ENCODE measurements around the gene MYH1. TPM values are rescaled to one million over a fixed set of nuclear protein-coding genes. Genes with fewer than 3 reads are reported as not detected.

MYH1 gene
- total RNA-seq, 4 donors from 2014 or later = 0.96 TPM; not detected in 3

DNA sequence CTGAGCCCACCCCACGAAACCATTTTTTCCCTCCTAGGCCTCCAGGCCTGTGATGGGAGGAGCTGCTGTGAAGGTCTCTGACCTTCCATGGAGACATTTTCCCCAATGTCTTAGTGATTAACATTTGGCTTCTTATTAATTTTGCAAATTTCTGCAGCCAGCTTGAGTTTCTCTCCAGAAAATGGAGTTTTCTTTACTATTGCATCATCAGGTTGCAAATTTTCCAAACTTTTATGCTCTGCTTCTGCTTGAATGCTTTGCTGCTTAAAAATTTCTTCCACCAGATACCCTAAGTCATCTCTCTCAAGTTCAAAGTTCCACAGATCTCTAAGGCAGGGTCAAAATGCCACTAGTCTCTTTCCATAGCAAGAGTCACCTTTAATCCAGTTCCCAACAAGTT is 36.1 kb downstream of the MYH1 start:
- TF ChIP-seq, protein P1, sequence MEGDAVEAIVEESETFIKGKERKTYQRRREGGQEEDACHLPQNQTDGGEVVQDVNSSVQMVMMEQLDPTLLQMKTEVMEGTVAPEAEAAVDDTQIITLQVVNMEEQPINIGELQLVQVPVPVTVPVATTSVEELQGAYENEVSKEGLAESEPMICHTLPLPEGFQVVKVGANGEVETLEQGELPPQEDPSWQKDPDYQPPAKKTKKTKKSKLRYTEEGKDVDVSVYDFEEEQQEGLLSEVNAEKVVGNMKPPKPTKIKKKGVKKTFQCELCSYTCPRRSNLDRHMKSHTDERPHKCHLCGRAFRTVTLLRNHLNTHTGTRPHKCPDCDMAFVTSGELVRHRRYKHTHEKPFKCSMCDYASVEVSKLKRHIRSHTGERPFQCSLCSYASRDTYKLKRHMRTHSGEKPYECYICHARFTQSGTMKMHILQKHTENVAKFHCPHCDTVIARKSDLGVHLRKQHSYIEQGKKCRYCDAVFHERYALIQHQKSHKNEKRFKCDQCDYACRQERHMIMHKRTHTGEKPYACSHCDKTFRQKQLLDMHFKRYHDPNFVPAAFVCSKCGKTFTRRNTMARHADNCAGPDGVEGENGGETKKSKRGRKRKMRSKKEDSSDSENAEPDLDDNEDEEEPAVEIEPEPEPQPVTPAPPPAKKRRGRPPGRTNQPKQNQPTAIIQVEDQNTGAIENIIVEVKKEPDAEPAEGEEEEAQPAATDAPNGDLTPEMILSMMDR (IDR thresholded peaks at IDR 0.05) = no peak
- ATAC-seq (ENCODE audit: low FRiP score) (no peak), DNase-seq (ENCODE audit: low spot score) (no peak)

DNA sequence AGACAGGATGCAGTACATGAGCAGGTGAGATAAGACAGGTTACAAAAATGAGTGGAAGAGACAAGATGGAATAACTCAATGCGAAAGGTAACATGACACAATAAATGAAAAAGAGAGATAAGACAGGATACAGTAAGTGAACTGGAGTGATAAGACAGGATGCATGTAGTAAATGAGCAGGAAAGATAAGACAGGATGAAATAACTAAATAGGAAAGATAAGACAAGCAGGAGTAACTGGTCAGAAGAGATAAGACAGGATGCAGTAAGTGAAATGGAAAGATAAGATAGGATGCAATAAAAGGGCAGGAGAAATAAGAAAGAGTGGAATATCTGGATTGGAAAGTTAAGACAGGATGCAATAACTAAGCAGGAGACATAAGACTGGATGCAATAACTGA is 40.6 kb downstream of the MYH1 start:
- DNase-seq (ENCODE audit: low spot score) (no peak), ATAC-seq (ENCODE audit: low FRiP score) (no peak)
- TF ChIP-seq, protein P1 (IDR thresholded peaks at IDR 0.05) = no peak

DNA sequence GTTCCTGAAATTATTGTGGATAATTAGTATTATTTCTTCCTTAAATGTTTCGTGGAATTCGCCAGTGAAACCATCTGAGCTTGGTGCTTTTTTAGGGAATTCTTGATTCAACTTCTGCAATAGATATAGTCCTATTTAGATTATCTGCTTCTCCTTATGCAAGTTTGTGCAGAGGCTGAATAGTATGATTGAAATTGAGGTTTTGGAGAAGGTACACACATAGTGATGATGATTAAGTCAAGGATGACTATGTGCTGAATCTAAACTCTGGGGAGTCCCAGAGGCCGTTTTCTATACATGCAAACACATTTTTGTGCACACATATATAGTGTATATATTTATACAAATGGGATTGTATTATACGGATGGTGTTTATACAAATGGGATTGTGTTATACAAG is 43.8 kb downstream of the MYH1 start:
- DNase-seq (ENCODE audit: low spot score) (no peak), ATAC-seq (ENCODE audit: low FRiP score) (no peak)
- TF ChIP-seq, protein P1 (IDR thresholded peaks at IDR 0.05) = no peak

DNA sequence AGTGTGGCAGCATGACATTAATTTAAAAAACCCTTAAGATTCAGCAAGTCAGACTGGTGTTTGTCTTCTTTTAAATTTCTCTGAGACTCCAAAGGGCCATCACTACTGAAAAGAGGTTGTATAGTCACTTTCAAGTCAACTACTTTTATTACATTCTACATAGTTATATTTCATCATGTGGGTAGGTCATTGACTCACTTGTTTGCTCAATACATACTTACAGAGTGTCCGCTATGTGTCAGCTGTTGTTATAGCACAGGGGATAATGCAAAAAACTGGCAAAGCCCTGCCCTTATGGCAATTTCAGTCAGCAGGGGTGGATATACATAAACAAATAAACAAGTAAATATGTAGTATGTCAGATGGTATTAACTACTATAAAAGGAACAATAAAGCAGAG is 46.5 kb downstream of the MYH1 start:
- ATAC-seq (ENCODE audit: low FRiP score) (no peak), DNase-seq (ENCODE audit: low spot score) (no peak)
- TF ChIP-seq, protein P1 (IDR thresholded peaks at IDR 0.05) = no peak

DNA sequence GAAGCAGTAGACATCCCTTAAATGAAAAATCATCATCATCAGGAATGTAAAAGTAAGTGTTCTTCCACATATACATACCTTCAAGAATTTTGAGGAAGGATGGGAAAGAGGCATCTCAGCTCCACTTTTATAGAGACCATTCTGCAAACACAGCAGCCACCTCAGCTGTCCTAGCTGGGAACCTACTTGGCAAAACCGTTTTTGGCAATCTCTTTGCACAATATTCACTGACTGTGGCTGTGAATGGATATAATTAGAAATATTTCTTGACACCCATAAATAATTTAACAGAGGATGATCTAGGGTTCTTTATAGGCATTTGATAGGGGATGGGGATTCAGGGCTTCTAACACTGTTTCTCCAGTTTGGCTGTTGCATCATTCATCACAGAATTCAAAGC is 48.9 kb downstream of the MYH1 start, which contains the start of gene MYH4:
Gene MYH4 (minus strand): TSS at position 101 of the 400 bp plus-strand sequence. CDS start 2,814 bp downstream, outside the sequence.
- no peak for ATAC-seq (ENCODE audit: low FRiP score)
- TF ChIP-seq, protein P1 (IDR thresholded peaks at IDR 0.05) = no peak
- no peak for DNase-seq (ENCODE audit: low spot score)

DNA sequence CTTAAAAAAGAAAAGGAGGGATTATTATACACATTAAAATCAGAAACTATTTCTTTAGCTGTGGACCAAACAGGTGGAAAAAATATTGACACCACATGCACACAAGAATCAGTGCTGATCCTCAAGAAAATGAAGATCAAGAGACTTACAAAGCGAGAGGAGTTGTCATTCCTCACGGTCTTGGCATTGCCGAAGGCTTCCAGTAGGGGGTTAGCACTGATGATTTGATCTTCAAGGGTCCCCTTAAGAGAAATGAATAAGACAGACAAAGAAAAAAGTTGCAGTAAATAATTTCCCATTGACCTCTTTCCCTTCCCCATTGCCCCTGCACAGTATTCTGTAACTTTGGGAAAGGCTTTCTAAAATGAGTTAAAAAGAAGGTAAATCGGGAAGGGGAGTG is 54.9 kb downstream of the MYH1 start:
- DNase-seq (ENCODE audit: low spot score) (no peak), ATAC-seq (ENCODE audit: low FRiP score) (no peak)
- TF ChIP-seq, protein P1 (IDR thresholded peaks at IDR 0.05) = no peak

DNA sequence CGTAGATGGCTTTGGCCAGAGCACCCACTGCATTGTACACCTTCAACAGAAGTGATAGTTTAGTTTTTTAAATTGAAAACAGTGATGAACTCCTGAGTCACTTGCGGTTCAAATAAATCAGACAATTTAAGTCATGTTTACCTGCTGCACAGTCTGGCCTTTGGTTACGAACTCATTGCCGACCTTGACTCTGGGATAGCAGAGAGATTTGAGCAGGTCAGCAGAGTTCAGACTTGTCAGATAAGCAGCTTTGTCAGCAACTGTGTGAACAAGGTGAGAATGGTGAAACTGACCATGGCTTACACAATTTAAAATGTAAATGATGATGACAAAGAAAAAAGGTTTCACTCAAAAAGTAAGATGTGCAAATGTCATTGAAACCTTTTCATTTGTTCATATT is 58.3 kb downstream of the MYH1 start:
- TF ChIP-seq, protein P1 (IDR thresholded peaks at IDR 0.05) = no peak
- DNase-seq (ENCODE audit: low spot score) (no peak), ATAC-seq (ENCODE audit: low FRiP score) (no peak)
